Keratinocyte (primary cell): ENCODE data around the gene ASH1L.

Experiments used
- CTCF ChIP-seq, 3 experiments: IDR thresholded peaks in 1 of 3; conservative IDR thresholded peaks in 1 of 3; optimal IDR thresholded peaks in 1 of 3; 2 replicates in 2 of 3; 3 replicates in 1 of 3; pipeline versions ENCODE3 to v1.5.1; 2011; ENCODE audit warnings: low read length in 3 of 3, mild to moderate bottlenecking in 3 of 3, moderate library complexity in 2 of 3, control low read depth in 1 of 3, inconsistent platforms in 1 of 3; ENCODE audit not compliant: insufficient read depth in 2 of 3; ENCODE audit errors: extremely low read depth in 1 of 3
- EZH2 ChIP-seq: IDR thresholded peaks from one replicate; pipeline ENCODE4 v1.6.1; 2012; ENCODE audit warnings: inconsistent platforms, mild to moderate bottlenecking, low read length, moderate library complexity

GRCh38 chr1:155608888-155609225 lies 46.3 kb upstream of the ASH1L start:
- TF ChIP-seq CTCF (optimal IDR thresholded peaks at IDR 0.05 in 1 of 3, IDR thresholded peaks at IDR 0.05 in 1 of 3, conservative IDR thresholded peaks at IDR 0.05 in 1 of 3; ENCODE audit: extremely low read depth in 1 of 3, insufficient read depth in 2 of 3, low read length in 3 of 3) (no peak), EZH2 (no peak)
